Central memory CD4-positive, alpha-beta T cell (primary cell): ENCODE measurements around the gene ODF2L.

Experiments
- DNase-seq: peaks from one replicate; pipeline ENCODE4 v3.0.0; 2022
- total RNA-seq, 3 experiments: gene quantifications; one replicate each; lab custom pipeline; 2026; lab: John Stamatoyannopoulos, UW

ODF2L gene
- 25.4 to 145 (median 112) reads per million in 3 experiments for total RNA-seq

DNA sequence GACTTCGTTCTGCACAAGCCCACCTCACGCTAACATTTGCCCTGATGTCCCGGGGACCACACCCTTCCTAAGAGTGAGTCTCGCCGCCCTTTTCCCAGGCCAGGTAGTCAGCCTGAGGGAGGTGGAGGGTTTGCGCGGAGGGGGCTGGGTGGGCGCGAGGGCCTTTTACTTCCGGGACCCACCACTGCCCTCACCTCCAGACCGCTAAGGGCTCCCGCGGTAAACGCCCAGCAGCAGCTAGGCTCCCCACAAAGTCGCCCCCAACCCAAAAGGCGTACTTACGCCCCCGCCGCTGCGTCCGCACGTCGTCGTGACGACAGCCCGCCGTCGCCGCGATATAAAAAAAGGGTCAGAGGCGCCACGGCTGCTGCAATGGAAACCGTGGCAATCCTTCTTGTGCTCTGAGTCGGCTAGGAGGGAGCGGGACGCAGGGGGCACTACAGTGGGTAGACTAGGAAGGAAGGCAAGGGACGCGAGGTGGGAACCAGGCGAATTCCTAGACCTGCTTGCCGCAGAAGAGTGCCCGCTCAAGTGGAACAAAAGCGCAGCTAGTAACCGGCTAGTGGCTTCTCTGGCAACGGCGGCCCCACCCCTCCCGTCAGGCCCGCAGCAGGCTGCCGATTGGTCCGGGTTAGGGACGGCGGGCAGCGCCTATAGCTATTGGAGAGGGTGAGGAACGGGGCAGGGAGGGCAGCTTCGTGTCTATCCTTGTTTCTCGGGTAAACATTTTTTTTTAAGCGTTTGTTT is at the start of gene ODF2L:
TSS of gene ODF2L (minus strand) at position 573 of the 747 bp plus-strand sequence. CDS start 9,296 bp downstream, outside the sequence.
- peak; percentile 93 for DNase-seq

- DNase-seq: no peak
These were observed 49.8 kb upstream of the ODF2L start for GRCh38 chr1:86445919-86446318.

DNA sequence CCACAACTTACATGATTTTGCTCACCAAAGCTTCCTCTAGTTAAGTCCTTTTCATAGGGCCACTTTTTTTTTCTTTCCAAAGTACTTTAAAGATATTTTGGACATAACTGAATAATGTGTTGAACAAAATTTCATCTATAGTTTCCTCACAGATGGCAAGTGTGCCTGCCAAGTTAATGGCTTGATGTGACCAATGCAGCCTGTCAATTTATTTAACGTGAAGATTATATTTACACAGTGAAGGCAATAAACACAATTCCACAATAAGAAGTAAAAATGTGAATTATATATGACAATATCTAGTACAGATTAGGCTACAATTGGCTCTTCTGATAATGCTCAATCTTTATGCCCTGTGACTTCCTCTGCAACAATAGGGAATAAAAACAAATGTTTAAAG is 45.9 kb upstream of the ODF2L start:
- no peak for DNase-seq

DNA sequence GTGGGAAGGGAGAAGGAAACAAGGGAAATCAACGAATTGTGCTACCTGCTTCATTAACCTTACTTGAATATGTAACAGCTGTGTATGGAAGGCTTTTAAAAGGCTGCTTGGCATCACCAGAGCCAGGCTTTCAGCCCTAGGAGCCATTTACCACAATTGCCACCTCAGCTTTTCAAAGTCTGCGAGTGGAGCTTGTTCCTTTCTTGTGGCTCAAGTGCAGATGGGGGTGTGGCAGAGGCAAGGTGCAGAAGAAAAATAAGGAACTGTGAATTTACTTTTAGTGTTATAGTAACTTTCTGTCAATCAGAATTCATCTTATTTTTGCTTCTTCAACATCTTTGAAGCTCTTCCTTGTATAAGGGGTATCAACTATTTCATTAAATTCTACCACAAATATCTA is 45.5 kb upstream of the ODF2L start:
- peak; percentile 41 for DNase-seq

DNA sequence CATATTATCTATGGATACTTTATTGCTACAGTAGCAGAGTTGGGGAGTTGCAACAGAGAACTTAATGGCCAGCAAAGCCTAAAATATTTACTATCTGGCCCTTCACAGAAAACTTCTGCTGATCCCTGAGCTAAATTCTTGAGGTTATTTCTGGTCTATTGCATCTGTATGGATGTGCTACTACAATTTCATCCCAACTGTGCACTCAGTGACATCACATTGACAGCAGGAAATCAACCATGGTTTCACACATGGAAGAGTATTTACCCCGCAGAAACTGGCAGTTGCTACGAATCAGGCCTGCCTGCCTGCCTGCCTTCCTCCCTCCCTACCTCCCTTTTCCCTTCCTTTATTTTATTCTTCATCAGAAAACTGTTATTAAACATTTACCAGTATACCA is 39.9 kb upstream of the ODF2L start:
- DNase-seq: no peak

GRCh38 chr1:86435327-86435726 is 39.2 kb upstream of the ODF2L start:
- DNase-seq: no peak

- no peak for DNase-seq
These were observed 37.9 kb upstream of the ODF2L start for GRCh38 chr1:86434059-86434458.

DNA sequence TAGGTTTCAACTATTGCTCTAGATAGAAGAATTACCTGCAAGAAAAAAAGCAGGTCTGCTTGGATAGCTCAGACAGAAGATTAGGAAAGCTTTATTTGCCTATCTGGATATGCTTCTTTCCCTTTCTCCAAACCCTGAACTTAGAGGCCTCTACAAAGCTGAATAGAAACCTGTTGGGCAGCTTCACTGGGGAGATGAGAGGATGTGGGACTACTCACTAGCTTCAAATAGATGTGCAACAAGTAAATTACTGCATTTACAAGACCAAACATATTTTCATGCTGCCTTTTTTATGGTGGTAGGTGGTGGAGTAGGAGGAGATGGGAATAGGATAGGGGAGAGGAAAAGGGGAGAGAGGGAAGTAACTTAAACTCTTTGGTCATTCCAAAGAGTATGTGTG is 34.3 kb upstream of the ODF2L start:
- DNase-seq: no peak

DNA sequence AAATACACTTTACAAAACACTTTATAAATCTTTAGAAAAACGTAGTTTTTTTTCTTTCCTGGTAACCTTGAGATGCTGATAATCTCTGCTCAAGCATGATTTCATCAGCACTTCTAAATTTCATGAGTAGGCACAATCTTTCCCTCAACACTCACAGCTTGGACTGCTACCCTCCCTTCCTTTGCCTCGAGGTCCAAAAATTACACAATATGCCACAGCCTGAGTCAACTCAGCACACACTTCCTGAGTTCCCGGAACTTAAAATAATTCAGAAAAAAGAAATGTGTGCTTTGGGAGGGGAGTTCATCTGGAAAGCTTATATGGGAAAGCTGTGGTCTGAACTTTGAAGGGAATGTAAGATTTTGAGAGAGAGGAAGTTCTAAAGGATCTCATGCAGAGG is 33.7 kb upstream of the ODF2L start:
- no peak for DNase-seq

DNA sequence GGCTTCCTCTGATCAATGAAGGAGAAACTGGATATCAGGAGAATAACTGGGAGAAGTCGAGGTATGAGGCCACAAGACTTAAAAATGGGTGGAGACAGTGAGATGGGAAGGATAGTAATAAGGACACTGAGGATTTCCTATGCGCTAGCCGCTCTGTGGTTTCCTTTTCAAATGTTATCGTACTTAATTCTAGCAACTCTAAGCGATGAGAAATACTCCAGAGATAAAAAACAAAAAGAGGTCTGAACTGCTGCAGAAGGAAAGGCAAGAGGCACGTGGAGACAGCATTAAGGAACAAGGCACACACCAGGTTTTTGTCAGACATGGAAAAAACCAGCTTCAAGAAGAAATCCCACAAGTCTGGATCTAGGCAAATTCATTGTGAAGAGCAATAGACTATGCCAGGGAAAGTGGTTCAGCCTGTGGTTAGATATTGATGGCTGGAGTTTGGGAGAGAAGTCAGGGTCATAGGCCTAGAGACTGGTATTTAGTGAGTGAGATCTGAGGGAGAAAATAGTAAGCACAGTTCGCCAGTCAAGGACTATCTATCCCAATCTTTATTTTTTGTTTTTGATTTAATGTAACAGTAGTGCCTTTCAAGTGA is 33.1 kb upstream of the ODF2L start:
- no peak for DNase-seq

- no peak for DNase-seq
These were observed 27.8 kb upstream of the ODF2L start, which contains the start of gene CLCA2 for GRCh38 chr1:86423873-86424272. Gene CLCA2, plus strand, starts transcription at chr1:86424171. Its CDS starts 77 bp downstream, at chr1:86424248.

DNA sequence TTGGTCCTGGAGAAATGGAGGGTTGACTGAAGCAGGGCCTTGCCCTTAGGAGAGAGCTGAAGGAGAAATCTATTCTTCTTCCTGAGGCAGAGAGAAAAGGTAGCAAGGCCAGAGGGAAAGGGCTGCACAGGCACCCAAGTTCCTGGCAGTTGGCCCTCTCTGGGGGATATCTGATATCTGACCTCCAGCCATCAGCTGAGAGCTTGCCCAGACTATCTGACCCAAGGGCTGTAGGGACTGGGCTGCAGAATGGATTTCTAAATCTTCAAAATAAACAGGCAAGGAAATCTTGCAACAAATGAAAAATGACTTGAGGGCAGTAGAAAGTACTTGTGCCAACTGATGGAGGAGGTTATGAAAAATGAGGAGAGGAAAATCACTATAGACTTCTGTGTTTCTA is 27.4 kb upstream of the ODF2L start:
- no peak for DNase-seq

- DNase-seq: no peak
These were observed 25.6 kb upstream of the ODF2L start for GRCh38 chr1:86421601-86422280.

DNA sequence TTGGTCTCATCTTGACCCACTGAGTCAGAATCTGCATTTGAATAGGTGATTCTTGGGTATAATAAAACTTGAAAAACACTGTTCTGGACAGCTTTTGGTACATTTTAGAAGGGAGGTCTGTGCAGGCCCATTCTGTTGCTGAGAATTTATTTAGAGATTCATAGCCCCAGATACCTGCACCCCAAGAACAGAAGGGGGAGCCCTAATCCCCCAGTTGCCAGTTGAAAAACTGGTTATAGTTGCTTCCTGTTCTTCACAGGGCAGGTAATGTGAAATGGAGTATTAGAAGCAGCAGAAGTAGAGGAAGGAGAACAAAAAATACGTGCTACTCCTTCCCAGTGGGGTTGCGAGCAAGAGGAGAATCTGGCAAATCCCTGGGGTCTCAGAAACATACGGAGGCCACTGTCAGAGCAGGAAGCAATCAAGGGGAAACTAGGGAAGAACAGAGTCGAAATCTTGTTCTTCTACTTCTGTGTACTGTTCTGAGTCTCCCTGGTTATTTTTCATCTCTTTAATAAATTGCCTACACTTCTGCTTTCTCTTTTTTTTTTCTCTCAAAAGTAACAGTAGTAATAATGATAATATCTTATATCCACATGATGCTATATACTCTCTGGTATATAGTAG is 23.3 kb upstream of the ODF2L start:
- DNase-seq: peak; percentile 47

GRCh38 chr1:86416343-86416742 is 20.2 kb upstream of the ODF2L start:
- no peak for DNase-seq

GRCh38 chr1:86410879-86411278 is 14.8 kb upstream of the ODF2L start:
- no peak for DNase-seq

DNA sequence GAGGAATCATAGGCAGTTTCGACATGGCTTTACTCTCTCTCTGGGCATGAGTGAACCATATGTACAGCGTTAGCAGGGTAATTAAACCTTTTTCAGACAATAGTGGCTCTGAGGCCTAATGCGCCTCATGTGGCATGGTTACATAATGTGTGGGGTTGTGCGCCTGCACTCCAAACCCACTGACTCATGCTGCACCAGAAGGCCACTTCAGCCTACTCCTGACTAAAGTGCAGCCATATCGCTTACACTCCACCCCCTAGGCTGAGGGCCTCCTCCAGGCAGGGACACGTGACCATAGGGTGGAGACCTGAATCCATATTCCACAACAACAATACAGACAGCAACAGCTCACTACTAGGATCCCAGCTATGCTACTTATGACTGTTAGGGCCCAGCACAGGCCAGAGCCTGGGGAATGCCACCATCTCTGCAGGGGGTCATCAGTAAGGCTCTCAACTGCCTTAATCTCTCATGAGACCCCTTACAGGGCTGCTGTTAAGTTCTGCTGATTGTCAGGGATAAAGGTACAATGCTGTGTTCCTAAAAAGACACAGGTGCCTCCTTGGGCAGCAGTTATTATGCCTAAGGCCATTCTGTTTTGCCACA is 13.4 kb upstream of the ODF2L start:
- DNase-seq: no peak

GRCh38 chr1:86396498-86396890 is 371 bp upstream of the ODF2L start:
- DNase-seq: no peak

DNA sequence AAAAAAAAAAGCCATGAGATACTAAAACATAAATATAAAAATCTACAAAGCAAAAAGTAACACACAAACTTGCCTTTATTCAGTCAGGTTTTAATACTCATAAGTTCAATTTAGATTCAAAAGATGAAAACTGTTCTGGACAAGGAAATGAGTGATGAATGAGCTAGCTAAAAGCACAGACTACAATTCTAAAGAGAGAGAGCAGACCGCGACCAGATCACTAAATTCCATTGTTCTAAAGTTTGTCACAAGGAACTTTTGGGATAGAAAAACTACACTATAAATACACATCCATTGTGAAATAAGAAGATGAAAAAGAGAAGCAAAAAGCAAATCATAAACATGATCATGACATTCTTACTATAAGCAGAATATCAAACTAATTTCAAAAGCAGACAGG is 1.7 kb downstream of the ODF2L start:
- no peak for DNase-seq

DNA sequence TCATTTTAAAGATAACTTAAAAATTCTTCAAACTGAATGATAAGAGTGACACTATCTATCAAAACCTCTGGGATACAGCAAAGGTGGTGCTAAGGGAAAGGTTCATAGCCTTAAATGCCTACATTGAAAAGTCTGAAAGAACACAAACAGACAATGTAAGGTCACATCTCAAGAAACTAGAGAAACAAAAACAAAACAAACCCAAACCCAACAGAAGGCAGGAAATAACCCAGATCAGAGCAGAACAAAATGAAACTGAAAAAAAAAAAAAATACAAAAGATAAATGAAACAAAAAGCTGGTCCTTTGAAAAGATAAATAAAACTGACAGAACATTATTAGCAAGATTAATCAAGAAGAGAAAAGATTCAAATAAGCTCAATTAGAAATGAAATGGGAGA is 6.8 kb downstream of the ODF2L start:
- DNase-seq: peak; percentile 59

DNA sequence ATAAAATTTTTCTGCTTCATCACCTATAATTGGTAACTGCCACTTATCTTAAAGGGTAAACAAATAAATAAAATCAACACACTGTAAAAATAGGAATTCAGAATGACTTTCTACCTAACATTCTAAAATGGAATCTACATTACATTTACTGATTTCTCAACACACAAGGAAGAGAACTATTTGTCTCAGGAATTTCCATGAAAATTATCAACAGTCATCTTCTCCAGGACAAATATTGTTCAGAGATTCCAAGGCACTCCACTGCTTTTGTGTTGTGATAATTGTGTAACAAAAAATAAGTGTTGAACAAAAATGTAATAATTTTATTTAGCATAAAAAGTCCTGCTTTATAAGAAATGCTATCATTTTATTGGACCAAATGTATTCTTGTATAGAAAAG is 7.3 kb downstream of the ODF2L start:
- DNase-seq: no peak

GRCh38 chr1:86387916-86388627 is 8.1 kb downstream of the ODF2L start:
- DNase-seq: no peak
